ENCODE measurements around the gene ST6GALNAC6. TPM values are rescaled to one million over a fixed set of nuclear protein-coding genes. Genes with fewer than 3 reads are reported as not detected.

ST6GALNAC6 gene
- total RNA-seq, 1 donor from 2014 or later = 31.1 TPM

DNA sequence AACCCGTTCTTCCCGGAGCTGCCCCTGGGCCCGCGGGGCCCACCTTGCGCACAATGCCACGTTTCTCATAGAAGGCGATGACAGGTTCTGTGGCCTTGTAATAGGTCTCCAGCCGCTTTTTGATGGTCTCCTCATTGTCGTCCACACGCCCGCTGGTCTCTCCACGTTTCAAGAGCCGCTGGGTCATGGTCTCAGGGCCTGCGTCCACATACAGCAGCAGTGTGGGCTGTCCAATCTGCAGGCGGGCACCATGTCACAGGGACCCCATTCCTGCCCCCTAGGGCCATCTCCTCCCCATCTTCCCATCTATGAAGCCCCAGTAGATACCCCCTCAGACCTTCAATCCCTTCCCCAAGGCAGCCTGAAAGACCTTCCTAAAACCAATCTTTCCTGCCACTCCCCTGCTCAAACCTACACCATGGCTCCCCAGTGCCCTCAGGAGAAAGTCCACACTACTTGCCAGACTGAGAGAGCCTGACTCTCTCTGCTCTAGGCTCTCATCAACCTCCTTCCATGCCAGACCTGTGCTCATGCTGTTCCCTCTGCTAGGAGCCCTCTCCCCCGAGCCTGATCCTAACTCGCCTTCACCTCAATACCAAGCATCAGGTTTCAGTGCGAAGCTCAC lies 31.0 kb downstream of the ST6GALNAC6 start:
- Mint-ChIP-seq H3K27me3 (no peaks in the 10 kb centered on the region), H3K4me1 (ENCODE audit: low read depth) (peaks cover 5% of the 10 kb centered on the region), H3K36me3 (ENCODE audit: insufficient read depth) (peaks cover 4% of the 10 kb centered on the region), H3K27ac (no peak overlapping the region), H3K4me3 (ENCODE audit: low read depth) (no peak overlapping the region), H3K9me3 (ENCODE audit: low read depth) (no peaks in the 10 kb centered on the region)
- TF ChIP-seq, protein P1, sequence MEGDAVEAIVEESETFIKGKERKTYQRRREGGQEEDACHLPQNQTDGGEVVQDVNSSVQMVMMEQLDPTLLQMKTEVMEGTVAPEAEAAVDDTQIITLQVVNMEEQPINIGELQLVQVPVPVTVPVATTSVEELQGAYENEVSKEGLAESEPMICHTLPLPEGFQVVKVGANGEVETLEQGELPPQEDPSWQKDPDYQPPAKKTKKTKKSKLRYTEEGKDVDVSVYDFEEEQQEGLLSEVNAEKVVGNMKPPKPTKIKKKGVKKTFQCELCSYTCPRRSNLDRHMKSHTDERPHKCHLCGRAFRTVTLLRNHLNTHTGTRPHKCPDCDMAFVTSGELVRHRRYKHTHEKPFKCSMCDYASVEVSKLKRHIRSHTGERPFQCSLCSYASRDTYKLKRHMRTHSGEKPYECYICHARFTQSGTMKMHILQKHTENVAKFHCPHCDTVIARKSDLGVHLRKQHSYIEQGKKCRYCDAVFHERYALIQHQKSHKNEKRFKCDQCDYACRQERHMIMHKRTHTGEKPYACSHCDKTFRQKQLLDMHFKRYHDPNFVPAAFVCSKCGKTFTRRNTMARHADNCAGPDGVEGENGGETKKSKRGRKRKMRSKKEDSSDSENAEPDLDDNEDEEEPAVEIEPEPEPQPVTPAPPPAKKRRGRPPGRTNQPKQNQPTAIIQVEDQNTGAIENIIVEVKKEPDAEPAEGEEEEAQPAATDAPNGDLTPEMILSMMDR (IDR thresholded peaks at IDR 0.05; ENCODE audit: unreplicated experiment) = no peak
- no peak for DNase-seq (ENCODE audit: low spot score, unreplicated experiment)

DNA sequence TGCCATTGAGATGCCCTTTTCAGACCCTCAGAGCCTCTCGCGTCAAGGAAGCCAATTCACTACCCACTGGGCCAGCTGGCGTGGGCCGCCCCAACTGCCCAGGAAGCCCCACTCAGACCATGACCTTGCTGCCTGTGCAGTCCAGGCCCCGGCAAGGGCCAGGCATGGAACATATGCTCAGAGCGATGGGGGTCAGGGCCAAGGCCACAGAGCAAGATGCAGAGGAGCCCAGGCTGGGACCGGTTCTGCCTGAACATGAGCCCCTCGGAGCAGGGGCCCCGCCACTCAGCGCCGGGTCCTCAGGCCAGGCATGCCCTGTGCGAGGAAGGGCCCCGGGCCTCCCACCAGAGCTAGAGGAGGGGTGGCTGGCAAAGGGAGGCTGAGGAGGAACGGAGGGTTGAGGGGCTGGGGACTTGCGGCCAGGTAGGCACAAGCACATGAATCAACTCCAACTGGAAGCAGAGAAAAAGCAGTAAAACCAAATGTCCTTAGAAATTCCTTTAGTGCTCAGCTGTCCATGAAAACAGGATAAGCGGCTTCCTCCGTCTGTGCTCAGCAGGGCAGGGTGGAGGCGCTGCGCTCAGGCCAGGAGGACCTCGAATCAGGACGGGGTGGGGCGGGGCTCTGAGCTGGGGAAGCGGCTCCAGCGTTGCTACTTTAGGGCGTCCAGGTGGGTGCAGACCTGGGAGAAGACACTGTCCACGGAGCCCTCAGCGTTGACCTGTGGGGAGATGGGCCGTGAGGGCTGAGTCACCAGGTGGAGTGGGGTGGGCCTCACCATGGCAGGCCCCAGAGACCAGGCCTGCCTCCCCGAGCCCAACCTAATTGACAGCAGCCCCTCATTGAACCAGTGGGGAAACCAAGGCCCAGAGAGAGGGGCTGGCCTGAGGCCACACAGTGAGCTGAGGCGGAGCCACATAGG lies 31.8 kb downstream of the ST6GALNAC6 start:
- no peak for DNase-seq (ENCODE audit: low spot score, unreplicated experiment)
- no peaks in the 10 kb centered on the region for H3K9me3 Mint-ChIP-seq (ENCODE audit: low read depth)
- H3K4me3 Mint-ChIP-seq (ENCODE audit: low read depth) = no peak overlapping the region
- no peaks in the 10 kb centered on the region for H3K27me3 Mint-ChIP-seq
- TF ChIP-seq, protein P1 (IDR thresholded peaks at IDR 0.05; ENCODE audit: unreplicated experiment) = no peak
- peaks cover 7% of the 10 kb centered on the region for H3K4me1 Mint-ChIP-seq (ENCODE audit: low read depth)
- peaks cover 4% of the 10 kb centered on the region for H3K36me3 Mint-ChIP-seq (ENCODE audit: insufficient read depth)
- no peak overlapping the region for H3K27ac Mint-ChIP-seq

DNA sequence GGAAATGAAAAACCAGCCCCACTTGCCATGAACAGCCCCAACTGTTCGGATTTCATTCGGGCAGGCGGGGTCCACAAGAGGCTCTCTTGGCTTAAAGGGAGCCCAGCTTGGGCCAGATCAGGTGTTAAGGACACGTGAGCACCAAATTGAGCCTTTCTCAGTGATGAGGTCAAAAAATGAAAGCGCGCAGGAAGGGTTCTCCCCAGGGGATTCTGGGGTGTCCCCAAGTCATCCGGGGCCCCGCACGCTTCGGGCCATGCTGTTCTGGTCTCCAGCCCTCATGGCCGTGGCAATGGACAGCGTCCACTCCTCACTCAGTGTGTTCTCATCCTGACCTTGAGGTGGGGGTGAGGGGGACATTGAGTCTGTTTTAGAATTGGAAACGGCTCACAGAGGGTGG lies 32.9 kb downstream of the ST6GALNAC6 start:
- H3K4me3 Mint-ChIP-seq (ENCODE audit: low read depth) = no peak overlapping the region

DNA sequence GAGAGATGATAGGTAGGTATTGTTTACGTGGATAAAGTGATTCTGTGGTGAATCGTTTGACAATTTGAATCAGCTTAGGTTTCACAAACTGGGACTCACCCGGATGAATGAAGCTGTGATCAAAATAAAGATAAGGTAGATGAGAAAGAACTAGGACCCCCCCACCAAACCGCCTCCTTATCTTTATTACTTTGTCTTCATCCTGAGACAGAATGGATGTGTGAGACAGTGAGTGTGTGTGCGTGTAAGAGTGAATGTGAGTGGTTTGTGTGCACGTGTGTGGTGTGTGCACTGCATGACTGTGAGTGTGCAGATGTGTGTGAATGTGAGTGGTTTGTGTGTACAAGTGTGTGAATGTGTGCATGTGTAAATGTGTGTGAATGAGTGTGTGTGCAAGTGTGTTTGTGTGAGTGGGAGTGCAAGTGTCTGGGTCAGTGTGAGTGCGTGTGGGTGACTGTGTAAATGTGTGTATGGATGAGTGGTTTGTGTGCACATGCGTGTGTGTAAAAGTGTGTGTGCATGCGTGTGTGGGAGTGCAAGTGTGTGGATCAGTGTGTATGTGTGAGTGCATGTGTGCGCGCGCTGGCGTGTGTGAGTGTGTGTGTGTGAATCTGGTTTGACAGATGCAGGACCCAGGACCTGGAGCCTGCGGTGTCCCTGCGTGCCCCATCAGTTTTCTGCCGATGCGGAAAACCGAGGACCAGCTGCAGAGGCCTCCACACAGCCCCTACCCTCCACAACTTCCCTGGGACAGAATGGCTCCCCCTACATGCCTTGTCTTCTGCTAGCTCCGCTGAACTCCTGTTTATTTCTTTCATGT lies 33.5 kb downstream of the ST6GALNAC6 start:
- no peak for DNase-seq (ENCODE audit: low spot score, unreplicated experiment)
- H3K27ac Mint-ChIP-seq = no peak overlapping the region
- H3K9me3 Mint-ChIP-seq (ENCODE audit: low read depth) = no peaks in the 10 kb centered on the region
- TF ChIP-seq, protein P1 (IDR thresholded peaks at IDR 0.05; ENCODE audit: unreplicated experiment) = no peak
- peaks cover 7% of the 10 kb centered on the region for H3K4me1 Mint-ChIP-seq (ENCODE audit: low read depth)
- no peaks in the 10 kb centered on the region for H3K27me3 Mint-ChIP-seq
- H3K36me3 Mint-ChIP-seq (ENCODE audit: insufficient read depth) = no peaks in the 10 kb centered on the region
- no peak overlapping the region for H3K4me3 Mint-ChIP-seq (ENCODE audit: low read depth)

More for the DNA sequence above, 32.9 kb downstream of the ST6GALNAC6 start:
- H3K27me3 Mint-ChIP-seq = no peaks in the 10 kb centered on the region
- H3K27ac Mint-ChIP-seq = no peak overlapping the region
- H3K36me3 Mint-ChIP-seq (ENCODE audit: insufficient read depth) = no peaks in the 10 kb centered on the region
- peaks cover 7% of the 10 kb centered on the region for H3K4me1 Mint-ChIP-seq (ENCODE audit: low read depth)
- TF ChIP-seq, protein P1 (IDR thresholded peaks at IDR 0.05; ENCODE audit: unreplicated experiment) = no peak
- no peaks in the 10 kb centered on the region for H3K9me3 Mint-ChIP-seq (ENCODE audit: low read depth)
- DNase-seq (ENCODE audit: low spot score, unreplicated experiment) = no peak

DNA sequence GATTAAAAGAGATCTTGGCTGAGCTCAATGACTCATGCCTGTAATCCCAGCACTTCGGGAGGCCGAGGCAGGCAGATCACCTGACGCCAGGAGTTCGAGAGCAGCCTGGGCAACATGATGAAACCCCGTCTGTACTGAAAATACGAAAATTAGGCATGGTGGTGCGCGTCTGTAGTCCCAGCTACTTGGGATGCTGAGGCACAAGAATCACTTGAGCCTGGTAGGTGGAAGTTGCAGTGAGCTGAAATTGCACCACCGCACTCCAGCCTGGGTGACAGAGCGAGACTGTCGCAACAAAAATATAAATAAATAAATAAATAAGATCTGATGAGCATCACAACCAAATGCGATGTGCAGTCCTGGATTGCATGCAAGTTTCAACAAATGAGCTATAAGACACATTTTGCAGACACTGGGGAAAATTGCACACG lies 36.2 kb downstream of the ST6GALNAC6 start:
- no peak for DNase-seq (ENCODE audit: low spot score, unreplicated experiment)
- Mint-ChIP-seq H3K27ac (no peak overlapping the region), H3K4me1 (ENCODE audit: low read depth) (peaks cover 11% of the 10 kb centered on the region), H3K36me3 (ENCODE audit: insufficient read depth) (no peaks in the 10 kb centered on the region), H3K4me3 (ENCODE audit: low read depth) (no peak overlapping the region), H3K9me3 (ENCODE audit: low read depth) (no peaks in the 10 kb centered on the region), H3K27me3 (no peaks in the 10 kb centered on the region)
- TF ChIP-seq, protein P1 (IDR thresholded peaks at IDR 0.05; ENCODE audit: unreplicated experiment) = no peak
